K562 (cell line): ENCODE measurements around the gene CXCR6. TPM values are rescaled to one million over a fixed set of nuclear protein-coding genes. Genes with fewer than 3 reads are reported as not detected.

ENCODE experiments used
- ATAC-seq: fragments of 200-7000 bp; cut with Tn5 transposase; 3 replicates; pipeline ENCODE4 v1.9.1; 2020; ENCODE audit warnings: moderate library complexity
- BruUV-seq: library from RNA; stranded (reverse); fragments of 400-500 nt; replicated peaks from 2 replicates; lab custom pipeline; 2021; lab: Mats Ljungman, UMichigan
- CTCF ChIA-PET: fragments of 300-600 bp; formaldehyde crosslinking; extraction: SDS; loops from one replicate; lab custom pipeline; 2021; ENCODE audit warnings: low intra/inter-chr PET ratio; lab: Yijun Ruan, JAX
- POLR2A ChIA-PET: fragments of 300-600, 350-650 bp; sonication (Branson Sonifier 250); formaldehyde crosslinking; extraction: SDS; loops from one replicate; lab custom pipeline; 2021; ENCODE audit warnings: antibody characterized with exemption, inconsistent platforms; lab: Yijun Ruan, JAX
- DNase-seq, 4 experiments: peaks; one replicate each; pipeline versions ENCODE4 v3.0.0 to v3.0.0-alpha.2; 2011 to 2018; ENCODE audit warnings: low spot score in 3 of 4, mixed read lengths in 3 of 4; ENCODE audit errors: extremely low read depth in 1 of 4
- FAIRE-seq: peaks from 2 replicates; lab custom pipeline; 2011; peaks lifted over from hg19 to GRCh38; lab: Jason Lieb, UNC
- H2AFZ ChIP-seq: 2 replicates; pipeline ENCODE4 v1.6.0; 2011; ENCODE audit warnings: low read depth, low read length, control low read depth, inconsistent platforms
- H3K27ac ChIP-seq: fragments of 200-600 bp; 3 replicates; pipeline ENCODE4 v1.8.0; 2011; ENCODE audit warnings: low read depth, mild to moderate bottlenecking, control low read depth, inconsistent platforms, low read length, moderate library complexity, mixed read lengths; ENCODE audit errors: extremely low read depth
- H3K27me3 ChIP-seq, 2 experiments: fragments of 300-600 bp in 1 of 2; 2 replicates in 1 of 2; 3 replicates in 1 of 2; pipeline versions ENCODE4 v1.6.0 to v1.8.0; 2011; ENCODE audit warnings: inconsistent platforms in 2 of 2, low read length in 2 of 2, mild to moderate bottlenecking in 1 of 2, mixed read lengths in 1 of 2, moderate library complexity in 1 of 2; ENCODE audit not compliant: control insufficient read depth in 2 of 2, insufficient read depth in 2 of 2
- H3K36me3 ChIP-seq: fragments of 300-600 bp; 3 replicates; pipeline ENCODE4 v1.8.0; 2011; ENCODE audit warnings: mild to moderate bottlenecking, low read length, inconsistent platforms; ENCODE audit not compliant: control insufficient read depth, insufficient read depth
- H3K4me1 ChIP-seq, 2 experiments: fragments of 200-600 bp in 1 of 2; replicated peaks in 1 of 2; 2 replicates in 1 of 2; 3 replicates in 1 of 2; pipeline versions ENCODE4 v1.5.1 to v1.8.0; 2011; ENCODE audit warnings: inconsistent platforms in 2 of 2, low read length in 2 of 2, mild to moderate bottlenecking in 1 of 2, mixed read lengths in 1 of 2, moderate library complexity in 1 of 2; ENCODE audit not compliant: control insufficient read depth in 2 of 2, insufficient read depth in 2 of 2
- H3K4me2 ChIP-seq: 2 replicates; pipeline ENCODE4 v1.6.1; 2011; ENCODE audit warnings: low read length, control low read depth, inconsistent platforms, mixed read lengths; ENCODE audit not compliant: insufficient read depth
- H3K4me3 ChIP-seq: fragments of 200-600 bp; sonication (generic), shearing (Covaris generic); 2 replicates; pipeline ENCODE4 v1.5.1; 2016; ENCODE audit warnings: control low read depth, inconsistent platforms
- H3K79me2 ChIP-seq: fragments of 200-600 bp; 3 replicates; pipeline ENCODE4 v1.8.0; 2011; ENCODE audit warnings: low read length, inconsistent platforms; ENCODE audit not compliant: control insufficient read depth, insufficient read depth
- H3K9ac ChIP-seq, 2 experiments: 2 replicates each; pipeline versions ENCODE4 v1.6.0 to v1.6.1; 2011; ENCODE audit warnings: low read depth in 2 of 2, low read length in 2 of 2, control low read depth in 1 of 2, inconsistent platforms in 1 of 2, mild to moderate bottlenecking in 1 of 2, mixed read lengths in 1 of 2; ENCODE audit not compliant: insufficient read depth in 1 of 2
- H3K9me1 ChIP-seq: one replicate; pipeline ENCODE4 v1.6.0; 2011; ENCODE audit warnings: inconsistent platforms, mild to moderate bottlenecking, low read length, moderate library complexity; ENCODE audit not compliant: control insufficient read depth, insufficient read depth
- H3K9me3 ChIP-seq: replicated peaks from 2 replicates; pipeline ENCODE4 v1.5.1; 2011; ENCODE audit warnings: low read depth, low read length, inconsistent platforms; ENCODE audit not compliant: control insufficient read depth, insufficient read depth
- H4K20me1 ChIP-seq: replicated peaks from 2 replicates; pipeline ENCODE4 v1.6.1; 2011; ENCODE audit warnings: low read length, inconsistent platforms, mixed read lengths; ENCODE audit not compliant: control insufficient read depth, insufficient read depth
- CCNT2 ChIP-seq: IDR thresholded peaks from 2 replicates; pipeline ENCODE4 v1.6.1; 2011; ENCODE audit warnings: borderline replicate concordance, low read depth, mild to moderate bottlenecking, moderate library complexity, mixed read lengths, low read length; ENCODE audit not compliant: insufficient read length; ENCODE audit errors: extremely low read depth
- SAP30 ChIP-seq: fragments of 200-600 bp; sonication (generic); IDR thresholded peaks from 2 replicates; pipeline ENCODE4 v1.6.1; 2012; ENCODE audit warnings: borderline replicate concordance, low read depth, mild to moderate bottlenecking, moderate library complexity, low read length, control low read depth, inconsistent platforms; ENCODE audit not compliant: insufficient read depth, poor library complexity, severe bottlenecking
- STAT6 ChIP-seq: sonication (generic); formaldehyde crosslinking; IDR thresholded peaks from 2 replicates; pipeline ENCODE4 v1.8.1; 2023; ENCODE audit warnings: mild to moderate bottlenecking, missing genetic modification reagents
- USF2 ChIP-seq: sonication (generic); formaldehyde crosslinking; IDR thresholded peaks from 2 replicates; pipeline ENCODE4 v1.5.0; 2020; ENCODE audit warnings: missing genetic modification reagents
- ZNF274 ChIP-seq: IDR thresholded peaks from 2 replicates; pipeline ENCODE4 v1.6.1; 2011; ENCODE audit warnings: low read depth, mild to moderate bottlenecking, low read length, moderate library complexity, borderline replicate concordance
- WGBS: fragments of 100-300 bp; shearing (Covaris generic); methylation state at CpG from one replicate; pipeline ENCODE4 v1.1.6; 2016; ENCODE audit warnings: low coverage, mixed read lengths; ENCODE audit not compliant: insufficient coverage; ENCODE audit errors: missing lambda C conversion rate; 5-methylcytosine and 5-hydroxymethylcytosine counted together
- in situ Hi-C: fragments of 300-500 bp; cut with MboI; formaldehyde crosslinking; loops from 4 replicates; pipeline ENCODE4 v1.15.0; 2018; ENCODE audit warnings: inconsistent platforms, mixed read lengths
- intact Hi-C: fragments of 100-400 bp; cut with micrococcal nuclease; formaldehyde crosslinking; loops from 2 replicates; pipeline ENCODE4 v1.14.2; 2022
- polyA plus RNA-seq, 8 experiments: library from polyadenylated mRNA; depleted of rRNA in 4 of 8; stranded (reverse) in 5 of 8; unstranded in 3 of 8; fragments of >200 nt; fragmentation: Nextera tagmentation in 2 of 8; fragmentation: Illumina TruSeq in 1 of 8; extraction: Ambion mirVana in 2 of 8; extraction: Trizol in 1 of 8; gene quantifications; 2 replicates each; pipeline versions ENCODE4 v1.2.1 to v1.2.3, GENCODE V29; 2011 to 2014; ENCODE audit warnings: inconsistent platforms in 1 of 8, missing spikeins in 1 of 8
- total RNA-seq, 7 experiments: library from RNA; depleted of rRNA in 6 of 7; stranded (reverse); fragments of >200 nt in 6 of 7; fragmentation: Illumina TruSeq in 2 of 7; extraction: Trizol in 2 of 7; gene quantifications; 2 replicates each; pipeline versions ENCODE4 v1.2.1 to v1.2.3, GENCODE V29; 2011 to 2021; ENCODE audit warnings: low replicate concordance in 1 of 7

The CXCR6 gene
- total and polyA plus RNA-seq, 9 of the 15 experiments (the other 6 are each of a cell fraction or from before 2014, with no cell fraction given): 0.28 TPM; not detected in 8

- TF ChIP-seq USF2 (CRISPR knock-in tag) (no peak), STAT6 (no peak), SAP30 (no peak), CCNT2 (no peak)
Observed at GRCh38 chr3:45957586-45957985, 14.3 kb downstream of the CXCR6 start (continued).

- no TSS peak for BruUV-seq
- Histone ChIP-seq H3K36me3 (peaks cover 98% of the 10 kb centered on the region), H3K27ac (no peak overlapping the region), H3K9me1 (no peaks in the 10 kb centered on the region), H3K4me1 (no peaks in the 10 kb centered on the region), H2AFZ (no peak overlapping the region), H3K4me2 (no peak overlapping the region), H4K20me1 (no peaks in the 10 kb centered on the region), H3K79me2 (no peaks in the 10 kb centered on the region), H3K9me3 (no peaks in the 10 kb centered on the region), H3K27me3 (no peaks in the 10 kb centered on the region), H3K4me3 (no peak overlapping the region), H3K9ac (0 out of 4 replicates have a peak overlapping the region, but pooled peaks of 1 of the 2 experiments have one; percentile 53)
- no peak for DNase-seq
- POLR2A ChIA-PET: interaction anchor here (0.5 to 1.8 kb wide), 3 partner anchors 10 to 52 kb away, joined by 6 to 7 read pairs (median 6); no protein-coding TSS in a partner anchor
- WGBS: 95% methylated on average over 6 of the region's 6 CpGs
- no peak for ATAC-seq
- FAIRE-seq: no peak
- in situ Hi-C loops: no loop called here
- CTCF ChIA-PET: no interaction called here
- no peak for TF ChIP-seq ZNF274
- intact Hi-C loops: no loop called here
Observed at GRCh38 chr3:45958321-45958791, 15.1 kb downstream of the CXCR6 start.
